NCI-H2107 treated with DMSO at 0.1 percent for 48 hours (cell line): Measurements from ENCODE around the gene PUS10.
"Not testable (repeated sequence)": the region's sequence is repeated elsewhere in the genome, so short reads cannot be mapped to it uniquely, and the experiment has no call there.

Source experiments
- DNase-seq: peaks from one replicate; lab custom pipeline; 2025; ENCODE audit not compliant: unreplicated experiment; lab: John Stamatoyannopoulos, UW

Gene PUS10, protein sequence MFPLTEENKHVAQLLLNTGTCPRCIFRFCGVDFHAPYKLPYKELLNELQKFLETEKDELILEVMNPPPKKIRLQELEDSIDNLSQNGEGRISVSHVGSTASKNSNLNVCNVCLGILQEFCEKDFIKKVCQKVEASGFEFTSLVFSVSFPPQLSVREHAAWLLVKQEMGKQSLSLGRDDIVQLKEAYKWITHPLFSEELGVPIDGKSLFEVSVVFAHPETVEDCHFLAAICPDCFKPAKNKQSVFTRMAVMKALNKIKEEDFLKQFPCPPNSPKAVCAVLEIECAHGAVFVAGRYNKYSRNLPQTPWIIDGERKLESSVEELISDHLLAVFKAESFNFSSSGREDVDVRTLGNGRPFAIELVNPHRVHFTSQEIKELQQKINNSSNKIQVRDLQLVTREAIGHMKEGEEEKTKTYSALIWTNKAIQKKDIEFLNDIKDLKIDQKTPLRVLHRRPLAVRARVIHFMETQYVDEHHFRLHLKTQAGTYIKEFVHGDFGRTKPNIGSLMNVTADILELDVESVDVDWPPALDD

DNA sequence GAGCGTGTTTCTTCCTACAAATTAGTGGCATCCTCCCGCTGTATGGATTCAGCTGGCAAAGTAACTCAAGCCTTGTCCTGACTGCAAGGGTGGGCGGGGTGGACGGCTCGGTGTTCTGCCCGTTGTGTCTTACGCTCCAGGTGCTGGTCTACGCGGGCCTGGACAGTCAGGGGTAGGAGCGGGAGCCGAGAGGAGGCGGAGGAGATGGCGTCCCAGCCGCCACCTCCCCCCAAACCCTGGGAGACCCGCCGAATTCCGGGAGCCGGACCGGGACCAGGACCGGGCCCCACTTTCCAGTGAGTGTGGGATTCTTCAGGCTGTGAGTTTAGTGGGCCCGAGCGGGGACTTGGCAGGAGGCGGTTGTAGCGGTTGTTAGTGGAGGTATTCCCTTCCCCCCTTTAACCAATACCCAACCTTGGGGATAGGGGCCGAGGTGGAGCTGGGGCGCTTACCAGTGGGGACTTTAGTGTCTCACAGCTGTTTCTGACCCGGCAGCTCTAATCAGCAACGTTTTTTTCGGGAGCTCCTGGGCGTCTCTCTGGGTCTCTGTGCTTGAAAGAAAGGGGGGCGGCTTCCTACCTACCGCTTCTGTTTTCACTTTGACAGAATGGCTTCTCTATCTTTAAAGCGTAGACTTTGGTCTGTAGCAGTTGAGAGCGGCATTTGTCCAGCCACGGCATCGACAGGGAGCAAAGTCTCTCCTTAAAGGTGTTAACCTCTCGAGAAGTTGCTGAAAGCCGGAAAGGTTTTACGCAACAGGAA is at the start of gene PUS10, which contains the start of gene PEX13:
PUS10 (minus strand) TSS at position 700 of the 762 bp plus-strand sequence. CDS start 6,365 bp downstream, outside the sequence.
PEX13 (plus strand) TSS at position 165 of the 762 bp plus-strand sequence; CDS start at position 205, 40 bp downstream.
- peak; percentile 84 for DNase-seq

DNA sequence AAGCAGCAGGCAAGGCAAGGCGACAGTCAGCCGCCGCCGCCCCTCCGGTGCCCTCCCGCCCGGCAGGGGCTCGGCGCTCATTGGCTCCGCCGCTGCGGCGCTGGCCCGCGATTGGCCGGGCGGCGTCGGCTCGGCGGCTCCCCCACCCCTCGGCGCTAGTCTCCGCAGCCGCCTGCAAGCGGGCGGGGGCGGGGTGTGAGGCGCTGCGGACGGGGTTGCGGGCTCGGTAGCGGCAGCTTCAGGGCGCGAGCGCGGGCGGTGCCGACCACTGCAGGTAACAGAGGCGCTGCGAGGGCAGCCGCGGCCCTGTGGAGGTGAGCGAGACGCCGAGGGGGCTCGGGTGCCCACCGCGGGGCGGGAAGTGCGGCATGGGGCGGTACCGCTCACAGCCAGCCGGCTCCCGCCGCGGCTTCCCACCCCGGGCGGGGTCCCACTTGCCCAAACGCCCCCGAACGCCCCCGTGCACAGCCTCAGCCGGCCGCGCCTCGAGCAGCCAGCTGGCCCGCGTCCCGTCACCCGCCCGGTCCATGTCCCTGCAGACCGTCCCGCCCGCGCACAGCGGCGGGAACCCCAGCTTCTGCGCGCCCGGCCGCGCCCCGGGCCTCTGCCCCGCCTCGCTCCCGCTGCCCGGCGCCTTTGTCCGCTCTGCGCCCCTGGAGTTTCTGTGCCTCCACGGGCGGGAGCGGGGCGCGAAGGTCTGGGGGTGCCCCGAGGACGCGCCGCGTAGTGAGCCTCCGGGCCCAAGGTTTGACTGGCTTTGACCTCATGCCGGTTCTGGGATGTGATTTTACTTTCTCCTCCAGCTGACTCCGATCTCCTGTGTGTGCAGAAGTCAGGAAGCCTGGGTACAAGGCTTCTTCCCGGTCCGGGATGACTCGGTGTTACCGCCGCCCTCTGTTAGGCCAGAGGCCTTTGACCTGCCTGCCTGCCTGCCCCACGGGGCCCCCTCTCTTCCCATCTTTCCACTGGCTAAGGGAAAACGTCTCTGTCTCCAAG is 48.0 kb upstream of the PUS10 start, which contains the start of gene SANBR:
SANBR (plus strand) TSS at position 158 of the 996 bp plus-strand sequence. CDS start 4,480 bp downstream, outside the sequence.
- DNase-seq = peak; percentile 76

DNA sequence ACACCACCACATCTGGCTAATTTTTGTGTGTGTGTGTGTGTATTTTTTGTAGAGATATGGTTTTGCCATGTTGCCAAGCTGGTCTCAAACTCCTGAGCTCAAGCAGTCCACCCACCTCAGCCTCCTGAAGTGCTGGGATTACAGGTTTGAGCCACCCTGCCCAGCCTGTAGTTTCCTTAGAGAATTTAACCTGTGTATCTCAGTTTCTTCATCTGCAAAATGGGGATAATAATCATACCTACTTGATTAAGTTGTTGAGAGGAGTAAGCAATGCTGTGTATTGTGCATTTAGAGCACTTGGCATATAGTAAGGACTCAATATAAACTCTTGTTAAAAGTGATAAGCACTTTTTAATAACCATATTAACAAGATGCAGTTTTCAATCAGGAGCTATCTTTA is 41.3 kb upstream of the PUS10 start:
- no peak for DNase-seq

DNA sequence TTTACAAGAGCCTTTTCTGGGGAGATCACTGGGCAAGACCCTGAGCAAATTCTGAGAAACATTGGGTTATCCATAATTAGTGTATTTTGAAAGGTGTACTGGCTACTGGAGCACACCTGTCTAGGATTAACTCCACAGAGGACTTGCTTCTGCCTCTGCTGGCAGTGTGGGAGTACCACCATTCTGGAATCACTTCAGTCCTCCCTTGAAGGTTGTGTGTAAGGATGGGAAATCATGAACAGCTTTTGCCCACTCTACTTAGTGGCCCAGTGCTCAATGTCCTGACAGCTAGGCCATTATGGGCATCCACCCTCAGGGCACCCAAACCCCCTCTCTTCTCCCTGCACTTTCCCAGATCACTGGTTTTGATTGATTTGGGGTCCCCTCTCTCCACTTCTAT is 39.5 kb upstream of the PUS10 start:
- no peak for DNase-seq

DNA sequence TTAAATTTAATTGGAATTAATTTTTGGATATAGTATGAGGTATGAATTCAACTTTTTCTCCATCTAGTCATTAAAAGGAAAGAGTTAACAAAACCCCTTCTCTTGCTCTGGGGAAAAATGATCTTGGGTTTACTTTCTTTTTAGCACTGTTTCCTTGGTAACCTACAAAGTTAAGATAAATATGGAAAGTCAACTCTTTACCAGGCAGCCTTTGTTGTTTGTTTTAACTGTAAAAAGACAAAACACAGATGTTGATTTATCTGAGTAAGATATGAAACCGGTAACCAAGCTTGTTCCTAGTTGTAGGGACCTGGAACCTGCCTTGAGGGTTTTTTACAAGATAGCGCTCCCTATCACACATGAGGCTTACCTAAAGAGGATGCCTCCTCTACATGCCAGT is 37.5 kb upstream of the PUS10 start:
- no peak for DNase-seq

DNA sequence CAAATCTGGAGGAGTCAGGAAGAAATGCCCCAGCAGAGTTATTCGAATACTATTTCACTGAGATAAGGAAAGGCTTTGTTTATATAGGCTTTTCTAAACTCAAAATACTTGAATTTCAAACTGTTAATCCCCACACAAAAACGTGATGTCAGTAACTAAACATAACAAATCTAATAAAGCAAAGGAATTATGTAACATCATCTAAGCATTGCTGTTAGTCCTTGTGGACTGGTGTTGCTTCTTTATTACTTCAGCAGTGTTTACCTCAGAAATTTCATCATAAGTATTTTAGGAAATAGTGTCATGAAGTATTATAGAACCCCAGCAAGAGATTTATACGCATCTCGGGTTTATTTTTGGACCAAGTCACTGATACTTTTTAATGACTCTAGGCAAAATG is 27.9 kb upstream of the PUS10 start:
- no peak for DNase-seq

DNA sequence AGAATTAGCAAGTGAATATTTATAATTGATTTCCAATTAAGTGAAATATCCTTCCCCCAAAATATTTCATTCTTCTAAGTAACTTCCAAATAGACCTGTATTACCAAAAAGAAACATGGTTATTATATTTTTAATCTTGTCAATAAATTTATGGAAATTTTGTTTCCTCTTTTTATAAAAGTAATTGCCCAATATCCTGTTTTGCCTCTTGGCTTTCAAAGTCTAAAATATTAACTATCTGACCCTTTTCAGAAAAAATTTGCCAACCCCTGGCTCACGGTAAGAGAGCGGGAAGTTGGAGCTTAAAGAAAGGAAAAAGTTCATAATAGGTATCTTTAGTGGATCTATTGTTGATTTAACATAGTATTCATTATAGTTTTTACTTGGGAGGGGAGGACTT is 27.2 kb upstream of the PUS10 start:
- no peak for DNase-seq

DNA sequence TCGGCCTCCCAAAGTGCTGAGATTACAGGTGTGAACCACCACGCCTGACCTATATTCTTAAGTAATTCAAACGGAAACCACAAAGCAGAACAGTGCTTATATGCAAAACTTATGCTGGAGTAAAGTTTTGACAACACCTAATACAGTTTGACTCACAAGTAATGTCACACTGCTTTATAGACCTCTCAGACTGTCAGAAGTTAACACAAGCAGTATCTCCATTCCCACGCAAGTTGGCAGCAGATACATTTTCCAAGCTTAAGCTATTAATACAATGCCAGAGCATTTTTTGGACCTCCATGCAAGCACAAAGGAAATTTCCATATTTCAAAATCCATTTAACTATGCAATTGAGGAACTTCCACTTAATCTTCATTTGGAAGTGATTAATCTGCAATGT is 26.6 kb upstream of the PUS10 start:
- no peak for DNase-seq

DNA sequence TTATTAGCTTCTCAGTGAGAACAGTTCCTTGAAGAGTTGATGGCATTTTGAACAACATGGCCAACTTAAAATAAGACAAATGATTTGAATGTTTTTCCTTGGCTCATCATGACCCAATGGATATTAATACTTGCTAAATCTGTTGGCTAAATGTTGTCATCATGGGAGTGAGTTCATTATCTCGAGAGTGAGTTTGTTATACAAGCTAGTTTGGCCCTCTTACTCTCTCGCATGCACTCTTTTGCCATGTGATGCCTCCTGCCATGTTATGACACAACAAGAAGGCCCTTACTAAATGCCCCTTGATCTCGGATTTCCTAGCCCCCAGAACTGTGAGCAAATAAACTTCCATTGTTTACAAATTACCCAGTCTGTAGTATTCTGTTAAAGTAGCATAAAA is 24.8 kb upstream of the PUS10 start:
- no peak for DNase-seq

DNA sequence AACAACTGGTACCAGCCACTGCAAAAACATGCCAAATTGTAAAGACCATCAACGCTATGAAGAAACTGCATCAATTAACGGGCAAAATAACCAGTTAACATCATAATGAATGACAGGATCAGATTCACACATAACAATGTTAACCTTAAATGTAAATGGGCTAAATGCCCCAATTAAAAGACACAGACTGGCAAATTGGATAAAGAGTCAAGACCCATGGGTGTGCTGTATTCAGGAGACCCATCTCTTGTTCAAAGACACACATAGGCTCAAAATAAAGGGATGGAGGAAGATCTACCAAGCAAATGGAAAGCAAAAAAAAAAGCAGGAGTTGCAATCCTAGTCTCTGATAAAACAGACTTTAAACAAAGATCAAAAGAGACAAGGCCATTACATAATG is 18.6 kb upstream of the PUS10 start:
- not testable (repeated sequence) for DNase-seq

DNA sequence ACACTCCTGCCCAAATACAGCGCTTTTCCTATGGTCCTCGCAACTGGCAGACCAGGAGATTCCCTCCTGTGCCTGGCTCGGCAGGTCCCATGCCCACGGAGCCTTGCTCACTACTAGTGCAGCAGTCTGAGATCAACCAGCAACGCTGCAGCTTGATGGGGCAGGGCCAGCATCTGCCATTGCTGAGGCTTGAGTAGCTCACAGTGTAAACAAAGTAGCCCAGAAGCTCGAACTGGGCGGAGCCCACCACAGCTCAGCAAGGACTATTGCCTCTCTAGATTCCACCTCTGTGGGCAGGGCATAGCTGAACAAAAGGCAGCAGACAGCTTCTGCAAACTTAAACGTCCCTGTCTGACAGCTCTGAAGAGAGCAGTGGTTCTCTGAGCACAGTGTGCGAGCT is 16.5 kb upstream of the PUS10 start:
- not testable (repeated sequence) for DNase-seq

DNA sequence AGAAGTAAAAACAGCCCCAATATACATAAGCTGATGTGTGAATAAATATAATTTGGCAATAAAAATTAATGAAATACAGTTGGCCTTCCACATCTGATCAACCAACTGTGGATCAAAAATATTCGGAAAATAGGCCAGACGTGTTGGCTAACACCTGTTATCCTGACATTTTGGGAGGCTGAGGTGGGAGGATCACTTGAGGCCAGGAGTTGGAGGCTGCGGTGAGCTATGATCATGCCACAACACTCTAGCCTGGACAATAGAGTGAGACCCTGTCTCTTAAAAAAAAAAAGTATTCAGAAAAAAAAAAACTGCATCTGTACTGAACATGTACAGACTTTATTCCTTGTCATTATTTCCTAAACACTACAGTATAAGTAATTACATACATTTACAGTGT is 11.5 kb upstream of the PUS10 start:
- no peak for DNase-seq

DNA sequence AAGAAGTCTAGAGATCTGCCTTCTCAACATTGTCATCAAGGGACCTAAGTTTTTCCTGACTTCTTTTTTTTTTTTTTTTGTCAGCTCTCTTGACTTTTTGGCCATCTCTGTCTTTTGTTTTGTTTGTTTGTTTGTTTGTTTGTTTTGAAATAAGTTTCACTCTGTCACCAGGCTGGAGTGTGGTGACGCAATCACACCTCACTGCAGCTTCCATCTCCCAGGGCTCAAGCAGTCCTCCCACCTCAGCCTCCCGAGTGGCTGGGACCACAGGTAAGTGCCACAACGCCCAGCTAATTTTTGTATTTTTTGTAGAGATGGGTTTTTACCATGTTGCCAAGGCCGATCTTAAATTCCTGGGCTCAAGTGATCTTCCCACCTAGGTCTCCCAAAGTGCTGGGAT is 5.6 kb upstream of the PUS10 start:
- no peak for DNase-seq

DNA sequence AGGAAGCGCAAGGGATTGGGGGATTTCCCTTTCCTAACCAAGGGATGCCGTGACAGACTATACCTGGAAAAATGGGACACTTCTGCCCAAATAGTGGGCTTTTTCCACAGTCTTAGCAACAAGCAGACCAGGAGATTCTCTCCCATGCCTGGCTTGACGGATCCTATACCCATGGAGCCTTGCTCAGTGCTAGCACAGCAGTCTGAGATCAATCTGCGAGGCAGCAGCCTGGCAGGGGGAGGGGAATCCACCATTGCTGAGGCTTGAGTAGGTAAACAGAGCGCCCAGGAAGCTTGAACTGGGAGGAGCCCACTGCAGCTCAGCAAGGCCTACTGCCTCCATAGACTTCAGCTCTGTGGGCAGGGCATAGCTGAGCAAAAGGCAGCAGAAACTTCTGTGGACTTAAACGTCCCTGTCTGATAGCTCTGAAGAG is 3.2 kb upstream of the PUS10 start:
- no peak for DNase-seq

DNA sequence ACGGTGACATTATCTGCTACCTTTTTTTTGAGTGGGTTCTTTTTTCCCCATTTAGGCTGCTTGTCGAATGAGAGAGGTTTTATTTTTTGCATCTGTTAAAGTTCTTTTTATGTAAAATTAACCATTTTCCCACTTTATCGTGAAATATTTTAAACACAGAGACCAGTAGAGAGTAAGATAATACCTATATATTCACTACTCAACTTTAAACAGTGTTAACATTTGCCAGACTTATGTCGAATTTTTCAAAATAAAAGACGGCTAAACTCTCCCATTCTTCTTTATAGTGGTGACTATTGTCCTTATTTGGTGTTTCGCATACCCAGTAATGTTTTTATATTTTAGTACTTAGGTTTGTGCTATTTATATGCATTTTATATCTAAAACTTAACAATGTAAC is 743 bp upstream of the PUS10 start:
- no peak for DNase-seq

DNA sequence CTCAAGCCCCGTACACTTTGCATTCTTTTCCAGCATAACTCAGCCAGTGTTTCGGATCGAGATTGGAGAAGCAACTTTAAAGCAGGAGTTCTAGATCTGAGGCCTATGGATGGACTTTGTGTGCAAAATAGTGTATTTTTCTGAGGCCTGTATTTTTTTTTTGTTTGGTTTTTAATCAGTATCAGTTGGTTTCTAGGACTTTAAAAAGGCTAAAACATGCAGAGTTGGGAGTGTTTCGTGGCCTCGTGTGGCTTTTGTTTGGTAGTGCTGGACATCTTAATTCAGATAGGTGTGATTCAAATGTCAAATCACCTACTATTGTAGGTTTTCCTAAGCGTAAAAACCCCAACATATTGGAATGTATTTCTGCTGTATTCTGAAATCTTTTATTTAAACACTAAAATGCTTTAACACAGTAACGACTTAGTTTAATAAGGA is 282 bp upstream of the PUS10 start:
- peak; percentile 54 for DNase-seq

DNA sequence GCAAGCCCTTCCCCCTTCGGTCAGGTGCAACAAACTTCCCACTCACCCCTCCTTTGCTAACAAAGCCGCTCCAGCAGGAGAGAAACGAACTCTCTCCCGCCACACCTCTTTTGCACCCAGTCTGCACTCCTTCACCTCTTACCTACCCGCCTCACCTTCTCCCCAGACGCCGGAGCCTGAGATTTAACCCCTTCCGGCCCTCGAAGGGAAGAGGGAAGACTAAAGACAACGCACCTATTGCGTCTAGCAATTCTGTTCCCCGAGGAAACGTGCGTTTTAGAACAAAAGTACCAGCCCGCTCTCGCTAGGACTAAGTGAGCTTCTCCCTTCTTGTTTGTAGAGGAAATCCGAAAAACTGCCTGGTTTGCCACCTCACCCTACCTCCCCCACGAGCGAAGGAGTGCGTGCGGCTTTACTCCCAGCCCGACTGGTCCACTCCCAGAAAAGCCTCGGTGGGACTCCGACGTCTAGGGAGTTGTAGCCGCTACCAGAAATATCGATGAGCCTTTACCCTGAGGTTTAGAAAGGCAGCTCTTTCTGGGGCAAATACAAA is 976 bp downstream of the PUS10 start:
- DNase-seq = peak; percentile 89

DNA sequence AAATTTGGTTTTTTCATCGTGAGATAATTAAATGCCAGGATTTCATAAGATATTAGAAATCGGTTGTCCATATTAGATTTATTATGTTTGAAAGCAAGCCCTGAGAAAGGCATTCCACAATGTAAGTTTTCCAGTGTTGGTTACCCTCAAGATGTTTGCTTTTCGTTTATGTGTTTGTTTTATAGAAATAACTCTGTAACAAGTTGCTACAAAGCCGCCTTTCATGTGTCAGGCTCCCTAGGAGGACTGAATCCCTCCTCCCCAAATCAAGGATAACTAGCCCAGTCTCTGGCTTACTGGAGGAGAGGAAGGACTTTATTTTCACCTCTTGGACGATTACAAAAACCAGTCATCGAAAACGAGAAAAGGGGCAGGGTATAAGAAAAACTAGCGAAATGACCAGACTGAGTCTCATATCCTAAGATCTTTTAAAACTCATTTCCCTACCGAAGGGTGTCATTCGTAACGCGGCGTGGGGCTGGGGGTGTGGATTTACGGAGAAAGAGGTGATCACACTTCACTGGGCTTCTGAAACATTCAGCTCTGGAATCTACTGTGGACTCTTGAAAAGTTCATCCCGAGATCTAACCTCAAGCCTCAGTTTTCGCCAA is 1.6 kb downstream of the PUS10 start:
- DNase-seq = no peak

DNA sequence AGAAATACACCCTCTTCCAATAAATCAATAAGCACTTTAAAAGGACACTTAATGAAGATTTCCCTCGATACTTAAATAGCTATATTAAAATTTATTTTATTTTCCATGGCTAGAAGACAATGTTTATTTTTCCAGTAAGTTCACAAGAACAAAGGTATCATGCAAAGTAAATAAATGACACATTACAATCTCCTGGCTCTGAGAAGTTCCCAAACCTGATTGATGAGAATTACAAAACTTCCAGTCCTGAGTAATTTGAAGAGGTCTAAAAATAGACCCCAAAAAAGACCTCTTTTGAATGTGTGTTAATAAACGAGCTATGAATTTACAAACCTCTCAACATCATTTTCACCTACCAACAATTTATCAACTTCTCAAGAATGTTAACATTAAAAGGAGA is 2.1 kb downstream of the PUS10 start:
- no peak for DNase-seq

DNA sequence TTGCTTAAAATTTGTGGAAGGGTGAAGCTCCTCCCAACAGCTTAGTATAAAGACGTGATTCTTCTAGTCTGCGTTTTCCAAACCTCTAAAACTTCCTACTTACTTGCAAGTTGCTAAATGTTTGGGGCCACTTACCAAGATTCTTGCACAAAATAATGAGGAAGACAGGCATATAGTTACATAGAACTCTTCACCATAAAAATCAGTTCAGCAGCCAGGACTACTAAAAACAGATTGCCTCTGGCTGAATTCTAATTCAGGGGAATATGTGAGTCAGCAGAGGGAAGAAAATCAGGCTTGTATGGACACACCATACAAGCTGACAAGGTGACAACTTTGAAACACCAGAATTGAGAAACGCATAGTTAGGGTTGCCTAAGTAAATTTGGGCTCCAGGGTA is 3.3 kb downstream of the PUS10 start:
- DNase-seq = no peak
